LNCaP clone FGC (cell line): ENCODE results near the gene RASGRF1.

Experiments used
- DNase-seq: peaks from one replicate; pipeline ENCODE4 v3.0.0-alpha.2; 2011; ENCODE audit warnings: low read depth
- H3K4me3 ChIP-seq: 2 replicates; pipeline ENCODE4 v1.5.1; 2011; ENCODE audit warnings: mild to moderate bottlenecking, low read depth, low read length, control low read depth
- CTCF ChIP-seq: IDR thresholded peaks from 2 replicates; pipeline ENCODE4 v1.5.1; 2012; ENCODE audit warnings: mild to moderate bottlenecking; ENCODE audit not compliant: control insufficient read depth, insufficient read depth; ENCODE audit errors: extremely low read depth

Gene RASGRF1

GRCh38 chr15:78987556-78988360 is 102.8 kb downstream of the RASGRF1 start:
- DNase-seq = no peak

GRCh38 chr15:78985859-78986475 is 104.6 kb downstream of the RASGRF1 start:
- DNase-seq = no peak
- TF ChIP-seq CTCF = no peak
- no peak overlapping the region for H3K4me3 ChIP-seq

More at GRCh38 chr15:78987556-78988360, 102.8 kb downstream of the RASGRF1 start:
- H3K4me3 ChIP-seq = no peak overlapping the region
- no peak for TF ChIP-seq CTCF

- TF ChIP-seq CTCF = no peak
- H3K4me3 ChIP-seq = no peak overlapping the region
- DNase-seq = no peak
Measured at GRCh38 chr15:78984041-78984440, 106.5 kb downstream of the RASGRF1 start.

GRCh38 chr15:78983146-78983918 is 107.2 kb downstream of the RASGRF1 start:
- no peak for TF ChIP-seq CTCF
- H3K4me3 ChIP-seq = no peak overlapping the region
- no peak for DNase-seq

- H3K4me3 ChIP-seq = no peak overlapping the region
- TF ChIP-seq CTCF = no peak
- no peak for DNase-seq
Measured at GRCh38 chr15:78982736-78983135, 107.8 kb downstream of the RASGRF1 start.

DNA sequence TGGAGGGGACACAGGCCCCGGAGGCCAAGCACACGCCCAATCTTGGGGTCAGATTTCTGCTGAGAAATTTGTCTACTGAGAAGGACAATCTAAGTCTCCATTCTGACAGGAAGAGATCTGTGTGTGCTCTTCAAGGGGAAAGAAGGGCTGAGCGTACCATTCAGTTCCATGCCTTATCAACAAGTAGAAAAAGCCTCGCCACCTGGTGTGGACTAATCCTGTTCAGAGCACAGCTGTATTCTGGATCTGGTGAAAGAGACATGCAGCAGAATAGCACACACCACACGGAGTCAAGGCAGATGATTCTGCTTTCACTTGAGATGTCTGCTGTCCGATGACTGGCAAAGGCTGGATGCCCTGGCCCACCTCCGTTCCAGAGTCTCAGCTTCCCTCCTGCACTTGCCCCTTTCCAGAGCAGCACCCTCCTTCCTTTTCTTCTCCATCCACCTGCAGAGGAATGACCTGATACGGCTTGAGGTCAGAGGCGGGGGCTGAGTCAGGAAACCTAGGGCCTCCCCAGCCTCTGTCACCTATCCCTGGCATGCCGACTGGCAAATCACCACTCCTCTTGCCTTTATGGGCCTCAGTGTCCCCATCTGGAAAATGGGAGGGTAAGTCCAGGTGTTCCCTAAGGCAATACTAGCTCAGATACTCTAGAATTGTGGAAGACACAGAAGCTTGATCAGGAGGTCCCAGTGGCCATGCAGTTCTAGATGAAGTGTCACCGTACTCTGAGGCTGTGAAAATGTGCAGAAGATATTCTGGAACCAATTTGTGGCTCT is 108.9 kb downstream of the RASGRF1 start:
- DNase-seq = no peak
- TF ChIP-seq CTCF = no peak
- H3K4me3 ChIP-seq = no peak overlapping the region
